Transverse colon (tissue), 3 donors: ENCODE measurements around the gene CASK.

ENCODE experiments used
- CTCF ChIP-seq, 5 experiments: fragments of 200-600 bp in 3 of 5; fragments of 450-650 bp in 2 of 5; sonication (generic) in 3 of 5; IDR thresholded peaks; 1 replicate in 2 of 5; 2 replicates in 3 of 5; pipeline ENCODE4 v1.5.1; 2016 to 2017; ENCODE audit warnings: antibody characterized with exemption in 5 of 5, inconsistent platforms in 3 of 5, mild to moderate bottlenecking in 2 of 5, moderate library complexity in 1 of 5
- EP300 ChIP-seq: sonication (generic); formaldehyde crosslinking; IDR thresholded peaks from one replicate; pipeline ENCODE4 v1.6.1; 2017; ENCODE audit warnings: antibody characterized with exemption, low read depth

DNA sequence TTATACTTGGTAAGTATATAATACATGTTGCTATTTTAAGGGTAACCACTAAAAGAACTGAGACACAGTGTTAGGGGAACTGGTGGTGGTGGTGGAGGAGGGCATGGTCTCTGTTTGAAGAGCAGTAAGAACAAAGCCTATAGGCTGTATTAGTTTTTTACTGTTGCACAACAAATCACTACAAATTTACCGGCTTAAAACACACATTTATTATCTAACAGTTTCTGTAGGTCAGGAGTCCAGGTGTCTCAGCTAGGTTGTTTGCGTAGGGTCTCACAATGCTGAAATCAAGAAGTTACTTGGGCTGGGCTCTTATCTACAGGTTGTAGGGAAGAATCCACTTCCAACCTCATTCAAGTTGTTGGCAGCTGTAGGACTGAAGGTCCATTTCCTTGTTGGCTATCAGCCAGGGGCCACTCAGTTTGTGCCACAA, 52.6 kb downstream of the CASK start:
- TF ChIP-seq EP300 = no peak
- TF ChIP-seq CTCF (IDR thresholded peaks at IDR 0.05) = no peak
